Hematopoietic multipotent progenitor cell treated with erythropoietin and hydrocortisone succinate and interleukin-3 and kit ligand, for 4 days (in vitro differentiated cells): ENCODE results near the gene GRIP1.
A peak's percentile ranks its signal among the peaks of the same experiment; 100 is the strongest.

Source experiments
- DNase-seq: peaks from one replicate; pipeline ENCODE4 v3.0.0-alpha.2; 2015

GRIP1 gene

GRCh38 chr12:66446276-66446675, 232.6 kb downstream of the GRIP1 start:
- DNase-seq = no peak

GRCh38 chr12:66441905-66442559, 236.8 kb downstream of the GRIP1 start:
- DNase-seq = no peak

- no peak for DNase-seq
Measured at GRCh38 chr12:66438601-66439000, 240.3 kb downstream of the GRIP1 start.

GRCh38 chr12:66430106-66430505, 248.8 kb downstream of the GRIP1 start:
- no peak for DNase-seq

GRCh38 chr12:66428870-66429269, 250.0 kb downstream of the GRIP1 start:
- DNase-seq = no peak

GRCh38 chr12:66428261-66428660, 250.6 kb downstream of the GRIP1 start:
- DNase-seq = no peak

GRCh38 chr12:66426696-66427095, 252.2 kb downstream of the GRIP1 start:
- no peak for DNase-seq

- no peak for DNase-seq
Measured at GRCh38 chr12:66423266-66423665, 255.6 kb downstream of the GRIP1 start.

GRCh38 chr12:66418908-66419307, 260.0 kb downstream of the GRIP1 start:
- no peak for DNase-seq

- no peak for DNase-seq
Measured at GRCh38 chr12:66417217-66417616, 261.7 kb downstream of the GRIP1 start.

- peak; percentile 84 for DNase-seq
Measured at GRCh38 chr12:66409195-66409871, 269.5 kb downstream of the GRIP1 start.

GRCh38 chr12:66405395-66405794, 273.5 kb downstream of the GRIP1 start:
- DNase-seq = no peak

- DNase-seq = no peak
Measured at GRCh38 chr12:66403746-66404145, 275.1 kb downstream of the GRIP1 start.

- DNase-seq = no peak
Measured at GRCh38 chr12:66399911-66400306, 279.0 kb downstream of the GRIP1 start.

- peak; percentile 48 for DNase-seq
Measured at GRCh38 chr12:66398931-66399910, 279.7 kb downstream of the GRIP1 start.

GRCh38 chr12:66397574-66398290, 281.1 kb downstream of the GRIP1 start:
- DNase-seq = no peak

GRCh38 chr12:66393890-66394289, 285.0 kb downstream of the GRIP1 start:
- no peak for DNase-seq

- DNase-seq = no peak
Measured at GRCh38 chr12:66392266-66392915, 286.5 kb downstream of the GRIP1 start.

GRCh38 chr12:66388517-66388916, 290.4 kb downstream of the GRIP1 start:
- DNase-seq = peak; percentile 31

GRCh38 chr12:66387117-66387516, 291.8 kb downstream of the GRIP1 start:
- no peak for DNase-seq

GRCh38 chr12:66380769-66381535, 297.9 kb downstream of the GRIP1 start:
- DNase-seq = no peak
